GM21529 (cell line): ENCODE data around the gene BAMBI.
"Not testable (repeated sequence)": the region's sequence is repeated elsewhere in the genome, so short reads cannot be mapped to it uniquely, and the experiment has no call there.

ENCODE experiments used
- ATAC-seq: cut with Tn5 transposase; IDR thresholded peaks from one replicate; pipeline ENCODE4 v1.9.1; 2021; ENCODE audit not compliant: unreplicated experiment

Gene BAMBI

DNA sequence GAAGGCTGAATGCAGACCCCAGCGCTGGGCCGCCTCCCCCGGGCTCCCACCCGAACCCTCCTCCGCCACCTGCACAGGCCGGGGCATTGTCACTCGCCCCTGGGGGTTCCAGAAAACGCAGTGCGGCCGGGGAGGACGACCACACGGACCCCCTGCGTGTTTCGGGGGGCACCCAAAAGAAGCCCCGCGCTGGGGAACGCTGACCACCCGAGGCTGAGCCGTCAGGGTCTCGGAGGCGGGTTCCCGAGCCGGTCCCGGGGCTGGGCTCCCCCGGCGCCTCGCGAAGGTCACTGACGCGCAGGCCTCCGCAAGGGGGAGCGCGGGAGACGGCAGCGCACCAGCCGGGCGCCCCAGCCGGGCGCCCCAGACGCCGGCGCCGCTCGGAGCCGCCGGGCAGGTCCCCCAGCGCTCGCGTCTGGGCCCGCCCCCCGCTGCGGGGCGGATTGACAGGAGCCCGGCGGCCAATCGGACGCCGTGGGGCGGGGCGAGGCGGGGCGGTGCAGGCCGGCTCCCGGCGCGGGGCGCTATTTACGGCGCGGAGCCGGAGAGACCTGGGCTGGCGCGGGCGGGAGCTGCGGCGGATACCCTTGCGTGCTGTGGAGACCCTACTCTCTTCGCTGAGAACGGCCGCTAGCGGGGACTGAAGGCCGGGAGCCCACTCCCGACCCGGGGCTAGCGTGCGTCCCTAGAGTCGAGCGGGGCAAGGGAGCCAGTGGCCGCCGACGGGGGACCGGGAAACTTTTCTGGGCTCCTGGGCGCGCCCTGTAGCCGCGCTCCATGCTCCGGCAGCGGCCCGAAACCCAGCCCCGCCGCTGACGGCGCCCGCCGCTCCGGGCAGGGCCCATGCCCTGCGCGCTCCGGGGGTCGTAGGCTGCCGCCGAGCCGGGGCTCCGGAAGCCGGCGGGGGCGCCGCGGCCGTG is at the start of gene BAMBI:
TSS of gene BAMBI (plus strand) at position 554 of the 920 bp plus-strand sequence. CDS start 377 bp downstream, outside the sequence.
- ATAC-seq, result peak; percentile 99

DNA sequence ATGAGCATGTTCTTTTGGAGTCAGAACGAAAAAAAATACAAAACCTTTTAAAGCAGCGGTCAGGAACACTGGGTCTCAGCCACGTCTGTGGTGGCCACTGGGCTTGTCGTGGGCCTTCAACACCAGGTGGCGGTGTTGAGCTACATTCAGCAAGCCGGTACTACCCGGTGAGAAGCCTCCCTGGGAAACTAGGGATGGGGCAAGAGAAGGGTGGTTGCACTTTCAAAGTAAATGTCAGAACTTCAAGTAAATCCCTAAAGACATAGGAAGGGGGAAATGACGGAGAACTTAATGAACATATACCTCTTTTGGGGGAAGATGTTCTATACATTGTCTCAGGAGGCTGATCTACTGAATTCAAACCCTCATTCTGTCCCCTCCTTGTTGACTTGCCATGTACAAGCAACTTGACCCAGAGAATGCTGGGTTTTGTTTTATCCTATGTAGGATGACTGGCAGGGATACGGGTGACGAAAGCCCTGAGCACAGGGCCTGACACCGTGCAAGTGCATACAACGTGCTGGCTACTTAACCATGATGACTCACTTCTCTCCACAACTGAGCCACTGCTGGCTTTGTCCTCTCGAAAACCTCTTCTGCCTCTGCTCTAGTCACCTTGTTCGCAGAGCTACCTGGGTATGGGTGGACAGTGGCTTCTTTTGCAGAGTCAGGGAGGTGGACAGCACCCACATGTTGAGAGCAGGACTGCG is 49.0 kb upstream of the BAMBI start:
- ATAC-seq, result peak; percentile 66

DNA sequence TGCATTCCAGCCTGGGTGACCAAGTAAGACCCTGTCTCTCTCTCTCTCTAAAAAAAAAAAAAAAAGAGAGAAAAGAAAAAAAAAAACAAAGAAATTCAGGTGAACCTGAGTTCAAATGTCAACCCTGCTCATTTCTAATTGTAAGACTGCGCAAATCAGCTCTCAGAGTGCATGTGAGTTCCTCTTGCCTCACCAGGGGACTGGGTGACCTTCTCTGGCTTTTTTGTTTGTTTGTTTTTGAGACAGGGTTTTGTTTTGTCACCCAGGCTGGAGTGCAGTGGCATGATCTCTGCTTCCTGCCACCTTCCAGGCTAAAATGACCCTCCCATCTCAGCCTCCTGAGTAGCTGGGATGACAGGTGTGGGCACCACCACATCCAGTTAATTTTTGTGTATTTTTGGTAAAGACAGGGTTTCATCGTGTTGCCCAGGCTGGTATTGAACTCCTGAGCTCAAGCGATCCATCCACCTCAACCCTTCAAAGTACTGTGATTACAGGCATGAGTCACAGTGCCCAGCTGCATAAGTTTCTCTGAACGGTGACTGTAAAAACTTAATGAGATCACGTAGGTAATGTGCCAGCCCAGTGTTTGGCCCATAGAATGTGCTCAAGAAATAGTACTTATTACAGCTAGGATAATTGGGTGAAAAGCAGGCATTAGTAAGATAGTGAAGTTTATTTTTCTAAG is 45.3 kb upstream of the BAMBI start:
- no peak for ATAC-seq

- no peak for ATAC-seq
Observed at GRCh38 chr10:28632584-28632945, 44.8 kb upstream of the BAMBI start.

- no peak for ATAC-seq
Observed at GRCh38 chr10:28633750-28634149, 43.6 kb upstream of the BAMBI start.

- no peak for ATAC-seq
Observed at GRCh38 chr10:28637346-28637745, 40.0 kb upstream of the BAMBI start.

- no peak for ATAC-seq
Observed at GRCh38 chr10:28638392-28638791, 38.9 kb upstream of the BAMBI start.

DNA sequence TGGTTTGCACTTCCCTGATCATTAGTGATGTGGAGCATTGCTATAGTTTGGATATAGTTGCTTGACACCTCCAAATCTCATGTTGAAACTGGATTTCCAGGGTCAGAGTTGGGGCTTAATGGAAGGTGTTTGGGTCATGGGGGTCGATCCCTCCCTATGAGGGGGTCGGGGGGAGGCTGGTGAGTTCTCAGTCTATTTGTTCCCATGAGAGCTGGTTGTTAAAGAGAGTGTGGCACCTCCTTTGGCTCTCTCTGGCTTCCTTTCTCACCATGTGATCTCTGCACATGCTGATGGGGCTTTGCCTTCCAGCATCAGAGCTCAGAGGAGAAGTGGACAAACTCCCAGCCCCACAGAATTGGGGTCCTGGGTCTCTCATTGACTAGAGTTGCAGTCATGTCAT is 36.8 kb upstream of the BAMBI start:
- ATAC-seq, result no peak

- ATAC-seq, result no peak
Observed at GRCh38 chr10:28644647-28645046, 32.7 kb upstream of the BAMBI start.

- no peak for ATAC-seq
Observed at GRCh38 chr10:28652106-28652505, 25.2 kb upstream of the BAMBI start.

- no peak for ATAC-seq
Observed at GRCh38 chr10:28652703-28653102, 24.6 kb upstream of the BAMBI start.

- ATAC-seq, result not testable (repeated sequence)
Observed at GRCh38 chr10:28658824-28659223, 18.5 kb upstream of the BAMBI start.

DNA sequence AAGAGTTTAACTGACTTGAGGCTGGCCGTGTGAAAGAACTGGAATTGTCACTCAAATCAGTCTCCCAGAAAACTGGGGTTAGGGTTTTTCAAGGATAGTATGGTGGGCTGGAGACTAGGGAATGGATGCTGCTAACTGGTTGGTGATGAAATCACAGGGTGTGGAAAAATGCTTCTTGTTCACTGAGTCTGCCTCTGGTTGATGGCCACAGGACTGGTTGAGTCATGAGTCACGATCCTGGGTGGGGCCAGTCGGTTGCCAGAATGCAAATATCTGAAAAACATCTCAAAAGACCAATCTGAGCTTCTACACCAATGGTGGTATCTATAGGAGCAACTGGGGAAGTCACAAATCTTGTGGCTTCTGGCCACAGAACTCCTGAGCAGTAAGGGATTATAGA is 16.3 kb upstream of the BAMBI start:
- ATAC-seq, result no peak

- ATAC-seq, result peak; percentile 79
Observed at GRCh38 chr10:28663576-28664368, 13.5 kb upstream of the BAMBI start.

DNA sequence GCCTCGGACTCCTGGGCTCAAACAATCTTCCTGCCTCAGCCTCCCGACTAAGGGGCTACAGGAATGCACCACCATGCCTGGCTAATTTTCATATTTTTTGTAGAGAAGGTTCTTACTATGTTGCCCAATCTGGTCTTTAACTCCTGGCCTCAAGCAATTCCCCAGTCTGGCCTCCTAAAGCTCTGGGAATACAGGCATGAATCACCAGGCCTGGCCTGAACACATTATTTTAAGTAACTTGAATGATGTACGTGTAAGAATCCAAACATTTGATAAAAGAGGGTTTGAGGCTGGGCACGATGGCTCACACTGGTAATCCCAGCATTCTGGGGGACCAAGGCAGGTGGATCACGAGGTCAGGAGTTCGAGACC is 13.0 kb upstream of the BAMBI start:
- ATAC-seq, result no peak

- ATAC-seq, result no peak
Observed at GRCh38 chr10:28666751-28667467, 10.4 kb upstream of the BAMBI start.

DNA sequence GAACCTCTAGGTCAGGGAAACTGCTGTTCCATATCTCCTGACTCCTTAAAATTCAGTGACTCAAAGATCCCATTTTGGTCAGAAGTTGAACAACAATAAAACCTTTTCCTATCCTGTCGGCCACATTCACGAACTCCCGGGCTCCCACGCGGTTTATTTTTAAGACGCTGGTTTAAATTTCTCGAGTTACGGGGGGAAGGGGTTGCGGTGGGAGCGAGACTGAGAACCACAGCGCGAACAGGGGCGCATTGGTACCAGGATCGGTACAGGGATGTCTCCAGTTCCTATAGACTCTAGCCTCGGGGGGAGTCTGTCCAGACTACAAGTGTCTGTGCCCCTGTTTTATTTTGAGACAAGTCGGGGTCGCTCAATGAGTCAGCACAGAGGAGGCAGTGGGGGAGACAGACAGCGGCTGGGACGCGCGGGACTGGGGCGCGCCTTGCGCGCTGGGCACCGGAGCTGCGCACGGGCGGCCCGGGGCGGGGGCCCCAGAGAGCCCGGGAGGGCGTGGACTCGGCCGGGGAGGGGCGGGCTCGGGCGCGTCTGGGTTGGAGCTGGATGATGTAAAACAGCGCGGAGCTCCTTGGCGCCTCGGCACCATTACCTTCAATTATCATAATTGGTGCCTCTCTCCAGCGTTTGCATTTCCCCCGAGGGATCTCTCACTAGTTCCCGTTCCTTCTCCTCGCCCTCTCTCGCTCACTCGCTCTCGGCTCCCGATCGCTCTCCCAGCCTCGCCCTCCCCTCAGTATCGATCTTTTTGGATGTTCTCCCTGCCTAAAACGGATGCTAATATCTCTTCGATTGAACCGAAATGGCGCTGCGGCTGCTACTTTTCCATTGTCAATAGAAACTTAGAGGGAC is 8.7 kb upstream of the BAMBI start:
- no peak for ATAC-seq

GRCh38 chr10:28669227-28670173 is 7.8 kb upstream of the BAMBI start:
- no peak for ATAC-seq
